ENCODE results near the gene WIPI1.
A peak's percentile ranks its signal among the peaks of the same experiment; 100 is the strongest.
"Not testable (repeated sequence)": the region's sequence is repeated elsewhere in the genome, so short reads cannot be mapped to it uniquely, and the experiment has no call there.

WIPI1 gene

DNA sequence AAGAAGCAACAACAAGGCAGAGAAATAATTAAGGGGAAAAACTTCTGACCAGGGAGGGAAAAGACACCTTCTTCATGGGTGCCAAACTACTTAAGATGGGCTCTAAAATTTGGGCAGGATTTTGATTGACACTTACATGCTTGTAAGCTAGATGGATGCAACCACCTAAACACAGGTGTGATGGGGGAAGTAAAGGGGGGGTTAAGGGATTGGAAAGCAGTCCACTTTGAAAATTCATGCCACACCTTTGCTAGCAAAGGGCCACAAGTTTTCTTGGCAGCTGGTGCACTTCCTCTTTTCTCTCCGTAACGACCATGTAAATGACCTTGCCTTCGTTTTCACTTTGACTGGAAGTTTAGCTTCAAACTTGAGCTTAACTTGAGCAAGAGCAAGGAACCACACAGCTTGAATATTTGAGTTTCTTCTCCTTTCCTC is 40.6 kb upstream of the WIPI1 start:
- TF ChIP-seq POLR2A (IDR thresholded peaks at IDR 0.05; ENCODE audit: extremely low read depth, insufficient read length): no peak
- TF ChIP-seq, protein P1, sequence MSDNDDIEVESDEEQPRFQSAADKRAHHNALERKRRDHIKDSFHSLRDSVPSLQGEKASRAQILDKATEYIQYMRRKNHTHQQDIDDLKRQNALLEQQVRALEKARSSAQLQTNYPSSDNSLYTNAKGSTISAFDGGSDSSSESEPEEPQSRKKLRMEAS (IDR thresholded peaks at IDR 0.05; ENCODE audit: low read depth, low read length): peak; percentile 54
- H3K4me3 ChIP-seq (ENCODE audit: low read depth, low read length): no peak overlapping the region

DNA sequence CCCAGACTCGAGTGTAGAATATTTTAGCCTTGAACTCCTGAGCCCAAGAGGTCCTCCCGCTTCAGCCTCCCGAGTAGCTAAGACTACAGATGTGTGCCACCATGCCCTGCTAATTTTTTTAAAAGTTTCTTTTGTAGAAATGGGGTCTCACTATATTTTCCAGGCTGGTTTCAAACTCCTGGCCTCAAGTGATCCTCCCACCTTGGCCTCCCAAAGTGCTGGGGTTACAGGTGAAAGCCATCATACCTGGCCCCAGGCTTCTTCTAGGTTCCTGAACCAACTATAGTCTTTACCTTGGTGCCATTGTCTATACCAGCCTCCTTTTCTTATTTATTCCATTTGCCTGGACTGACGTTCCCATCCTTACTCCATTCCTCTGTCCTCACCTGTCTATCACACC is 37.8 kb upstream of the WIPI1 start:
- no peak overlapping the region for H3K4me3 ChIP-seq (ENCODE audit: low read depth, low read length)
- DNase-seq (ENCODE audit: low read depth): no peak
- TF ChIP-seq, protein P1 (IDR thresholded peaks at IDR 0.05; ENCODE audit: low read depth, low read length): no peak
- no peak for TF ChIP-seq MYC (IDR thresholded peaks at IDR 0.05; ENCODE audit: low read depth, low read length)
- TF ChIP-seq, protein P2, sequence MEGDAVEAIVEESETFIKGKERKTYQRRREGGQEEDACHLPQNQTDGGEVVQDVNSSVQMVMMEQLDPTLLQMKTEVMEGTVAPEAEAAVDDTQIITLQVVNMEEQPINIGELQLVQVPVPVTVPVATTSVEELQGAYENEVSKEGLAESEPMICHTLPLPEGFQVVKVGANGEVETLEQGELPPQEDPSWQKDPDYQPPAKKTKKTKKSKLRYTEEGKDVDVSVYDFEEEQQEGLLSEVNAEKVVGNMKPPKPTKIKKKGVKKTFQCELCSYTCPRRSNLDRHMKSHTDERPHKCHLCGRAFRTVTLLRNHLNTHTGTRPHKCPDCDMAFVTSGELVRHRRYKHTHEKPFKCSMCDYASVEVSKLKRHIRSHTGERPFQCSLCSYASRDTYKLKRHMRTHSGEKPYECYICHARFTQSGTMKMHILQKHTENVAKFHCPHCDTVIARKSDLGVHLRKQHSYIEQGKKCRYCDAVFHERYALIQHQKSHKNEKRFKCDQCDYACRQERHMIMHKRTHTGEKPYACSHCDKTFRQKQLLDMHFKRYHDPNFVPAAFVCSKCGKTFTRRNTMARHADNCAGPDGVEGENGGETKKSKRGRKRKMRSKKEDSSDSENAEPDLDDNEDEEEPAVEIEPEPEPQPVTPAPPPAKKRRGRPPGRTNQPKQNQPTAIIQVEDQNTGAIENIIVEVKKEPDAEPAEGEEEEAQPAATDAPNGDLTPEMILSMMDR (IDR thresholded peaks at IDR 0.05; ENCODE audit: low read depth, low read length): no peak
- no peak for TF ChIP-seq POLR2A (IDR thresholded peaks at IDR 0.05; ENCODE audit: extremely low read depth, insufficient read length)

More for the DNA sequence above, 40.6 kb upstream of the WIPI1 start:
- DNase-seq (ENCODE audit: low read depth): peak; percentile 86

DNA sequence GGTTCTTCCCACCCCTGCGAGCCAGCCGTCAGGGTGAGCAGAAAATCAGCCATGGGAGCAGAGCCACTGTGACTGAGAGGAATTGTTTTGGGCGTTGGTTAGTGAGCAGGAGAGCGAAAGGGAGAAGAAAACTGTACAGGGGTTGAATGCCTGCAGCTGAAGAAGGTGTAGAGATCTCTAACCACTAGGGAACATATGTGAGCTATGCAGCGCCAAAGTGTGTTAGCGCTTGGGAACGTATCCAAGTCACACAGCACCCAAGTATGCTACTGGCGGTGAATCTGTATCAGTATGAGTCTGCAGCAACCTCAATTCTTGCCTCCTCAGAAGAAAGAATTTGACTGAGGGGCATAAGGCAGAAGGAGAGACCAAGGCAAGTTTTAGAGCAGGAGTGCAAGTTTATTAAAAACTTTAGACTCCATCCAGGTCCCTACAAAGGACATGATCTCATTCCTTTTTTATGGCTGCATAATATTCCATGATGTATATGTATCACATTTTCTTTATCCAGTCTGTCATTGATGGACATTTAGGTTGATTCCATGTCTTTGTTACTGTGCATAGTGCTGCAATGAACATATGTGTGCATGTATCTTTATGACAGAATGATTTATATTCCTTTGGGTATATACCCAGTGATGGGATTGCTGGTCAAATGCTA is 35.2 kb upstream of the WIPI1 start:
- not testable (repeated sequence) for DNase-seq (ENCODE audit: low read depth); H3K4me3 ChIP-seq (ENCODE audit: low read depth, low read length)

DNA sequence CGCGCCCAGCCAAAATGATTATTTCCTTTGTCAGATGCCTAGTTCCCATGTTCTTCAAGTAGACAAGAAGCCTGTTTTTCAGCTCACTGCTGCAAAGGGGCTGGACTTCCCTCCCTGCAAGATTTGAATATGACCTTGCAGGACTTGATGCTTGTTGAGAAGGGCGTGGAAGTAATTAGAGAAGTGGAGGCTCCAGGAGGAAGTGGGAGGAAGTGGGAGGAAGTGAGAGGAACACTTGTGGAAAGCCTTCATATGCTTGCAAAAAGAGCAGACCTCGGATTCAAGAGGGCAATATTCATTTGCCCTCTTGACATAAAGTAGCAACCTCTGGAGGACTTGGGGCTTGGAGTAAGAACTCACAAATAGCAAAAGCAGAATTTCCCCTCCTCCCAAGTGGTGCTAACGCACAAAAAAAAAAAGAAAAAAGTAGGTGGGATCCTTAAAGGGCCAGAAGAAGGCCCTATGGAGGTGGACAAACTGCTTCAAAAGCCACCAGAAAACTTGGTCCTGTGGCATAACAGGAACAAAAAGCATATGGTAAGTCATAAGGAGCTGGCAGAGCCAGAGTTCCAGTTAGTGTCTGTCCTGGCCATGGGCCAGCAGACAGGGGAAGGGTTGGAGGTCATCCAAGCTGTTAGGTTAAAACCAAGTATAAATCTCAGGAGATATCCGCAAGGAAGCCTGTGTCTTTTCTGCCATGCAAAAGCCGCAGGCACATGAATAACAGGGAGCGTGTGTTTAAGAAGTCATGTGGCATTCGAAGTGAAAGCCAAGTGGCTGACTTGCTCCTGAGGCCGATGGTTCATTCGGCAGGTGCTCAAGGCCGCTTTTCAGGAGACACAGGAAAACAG is 34.3 kb upstream of the WIPI1 start:
- peak; percentile 61 for DNase-seq (ENCODE audit: low read depth)
- TF ChIP-seq, protein P2 (IDR thresholded peaks at IDR 0.05; ENCODE audit: low read depth, low read length): no peak
- H3K4me3 ChIP-seq (ENCODE audit: low read depth, low read length): no peak overlapping the region

DNA sequence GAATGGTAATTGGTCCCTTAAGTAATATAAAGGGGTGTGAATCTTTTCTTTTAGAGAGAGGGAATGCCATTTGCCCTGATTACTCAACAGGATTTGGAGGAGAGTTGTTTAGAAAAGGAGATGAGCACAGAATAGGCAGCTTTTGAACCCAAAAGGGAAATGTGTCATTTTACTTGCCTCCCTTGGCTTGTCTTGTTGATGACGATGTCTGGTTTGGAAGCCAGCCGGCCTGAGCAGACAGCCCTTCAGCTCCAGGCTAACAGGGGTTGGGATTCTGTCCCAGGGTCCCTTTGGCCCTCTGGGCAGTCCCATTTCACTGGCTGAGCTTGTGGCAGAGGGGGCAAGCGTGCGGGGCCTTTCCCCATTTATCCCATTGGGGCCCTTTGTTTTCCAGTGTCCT is 32.6 kb upstream of the WIPI1 start:
- TF ChIP-seq, protein P1 (IDR thresholded peaks at IDR 0.05; ENCODE audit: low read depth, low read length): no peak
- DNase-seq (ENCODE audit: low read depth): no peak
- no peak overlapping the region for H3K4me3 ChIP-seq (ENCODE audit: low read depth, low read length)

DNA sequence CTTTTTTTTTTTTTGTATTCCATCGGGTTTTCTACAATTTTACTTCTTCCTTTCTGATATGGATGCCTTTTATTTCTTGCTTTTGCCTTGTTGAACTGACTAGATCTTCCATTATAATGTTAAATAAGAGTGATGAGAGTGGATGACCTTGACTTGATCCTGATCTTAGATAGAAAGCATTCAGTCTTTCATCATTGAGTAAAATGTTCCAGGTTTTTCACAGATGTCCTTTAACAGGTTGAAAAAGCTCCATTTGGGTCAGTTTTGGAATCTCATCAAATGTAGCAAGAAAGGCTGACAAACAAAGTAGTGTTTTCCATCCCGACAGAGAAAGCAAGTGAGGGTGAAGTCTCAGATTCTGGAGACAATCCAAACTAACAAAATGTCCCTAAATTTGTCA is 27.2 kb upstream of the WIPI1 start:
- no peak overlapping the region for H3K4me3 ChIP-seq (ENCODE audit: low read depth, low read length)
- TF ChIP-seq POLR2A (IDR thresholded peaks at IDR 0.05; ENCODE audit: extremely low read depth, insufficient read length) (no peak), MYC (IDR thresholded peaks at IDR 0.05; ENCODE audit: low read depth, low read length) (no peak)
- TF ChIP-seq, protein P1 (IDR thresholded peaks at IDR 0.05; ENCODE audit: low read depth, low read length): no peak
- TF ChIP-seq, protein P2 (IDR thresholded peaks at IDR 0.05; ENCODE audit: low read depth, low read length): no peak
- DNase-seq (ENCODE audit: low read depth): no peak

DNA sequence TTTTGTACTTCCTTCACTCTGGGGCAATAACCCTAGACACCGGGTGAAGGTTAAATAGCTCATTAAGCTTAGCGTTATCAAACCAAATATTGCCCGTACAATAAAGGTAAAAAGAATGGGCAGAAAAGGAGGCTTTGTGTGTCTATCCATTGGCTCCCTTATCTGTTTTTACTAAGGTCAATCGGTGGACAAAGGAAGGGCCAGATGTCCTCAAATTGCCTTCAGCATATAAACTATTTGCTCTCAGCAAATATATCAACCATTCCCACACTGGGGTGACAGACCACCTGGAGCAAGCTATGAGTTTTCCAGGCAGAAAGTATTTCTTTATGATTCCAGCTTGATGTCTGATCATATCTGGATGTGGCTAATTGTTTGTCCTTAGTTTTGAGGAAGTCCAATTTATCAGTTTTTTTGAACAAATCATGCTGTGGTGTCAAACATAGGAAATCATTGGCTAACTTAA is 25.3 kb upstream of the WIPI1 start:
- no peak for DNase-seq (ENCODE audit: low read depth)

More for the DNA sequence above, 25.3 kb upstream of the WIPI1 start:
- TF ChIP-seq MYC (IDR thresholded peaks at IDR 0.05; ENCODE audit: low read depth, low read length): no peak
- TF ChIP-seq, protein P2 (IDR thresholded peaks at IDR 0.05; ENCODE audit: low read depth, low read length): no peak
- no peak for TF ChIP-seq POLR2A (IDR thresholded peaks at IDR 0.05; ENCODE audit: extremely low read depth, insufficient read length)
- TF ChIP-seq, protein P1 (IDR thresholded peaks at IDR 0.05; ENCODE audit: low read depth, low read length): no peak
- no peak overlapping the region for H3K4me3 ChIP-seq (ENCODE audit: low read depth, low read length)

Measured in NB4 (cell line).